Stomach (tissue), 9 donors: Measurements from ENCODE around the gene QRICH1. TPM values are rescaled to one million over a fixed set of nuclear protein-coding genes. Genes with fewer than 3 reads are reported as not detected.

Experiments used
- DNase-seq, 2 donors: peaks; one replicate each; pipeline versions ENCODE4 v3.0.0 to v3.0.0-alpha.2; 2013 to 2019
- H3K27ac ChIP-seq, 5 donors: fragments of 200-600 bp in 4 of 5; sonication (generic) in 4 of 5; one replicate each; pipeline ENCODE4 v1.5.1; 2013 to 2019; ENCODE audit warnings: mild to moderate bottlenecking in 1 of 5, moderate library complexity in 1 of 5
- H3K27me3 ChIP-seq, 3 donors: fragments of 200-600 bp; sonication (generic); one replicate each; pipeline ENCODE4 v1.5.1; 2017 to 2019; ENCODE audit warnings: mixed run types in 1 of 3
- H3K36me3 ChIP-seq, 4 donors: fragments of 200-600 bp; sonication (generic); 1 replicate in 3 of 4; 2 replicates in 1 of 4; pipeline ENCODE4 v1.5.1; 2016 to 2019
- H3K4me1 ChIP-seq, 4 donors: fragments of 200-600 bp; sonication (generic); one replicate each; pipeline ENCODE4 v1.5.1; 2016 to 2019
- H3K4me3 ChIP-seq, 4 donors: fragments of 200-600 bp; sonication (generic) in 3 of 4; one replicate each; pipeline ENCODE4 v1.5.1; 2016 to 2019; ENCODE audit warnings: mild to moderate bottlenecking in 1 of 4
- H3K9me3 ChIP-seq, 4 donors: fragments of 200-600 bp; sonication (generic); one replicate each; pipeline ENCODE4 v1.5.1; 2016 to 2019
- EP300 ChIP-seq: sonication (generic); formaldehyde crosslinking; IDR thresholded peaks from one replicate; pipeline ENCODE4 v1.6.1; 2017; ENCODE audit warnings: antibody characterized with exemption
- POLR2A ChIP-seq, 4 donors: fragments of 450-650 bp; IDR thresholded peaks; one replicate each; pipeline ENCODE4 v1.6.1; 2016; ENCODE audit warnings: antibody characterized with exemption in 4 of 4, control low read depth in 2 of 4, mild to moderate bottlenecking in 1 of 4, moderate library complexity in 1 of 4
- POLR2AphosphoS5 ChIP-seq, 3 donors: sonication (generic); formaldehyde crosslinking; IDR thresholded peaks; one replicate each; pipeline ENCODE4 v1.6.1; 2016; ENCODE audit warnings: antibody characterized with exemption in 3 of 3
- WGBS, 5 donors: extraction: QIAGEN DNeasy Blood & Tissue Kit in 3 of 5; methylation state at CpG; one replicate each; pipeline versions ENCODE4 v1.1.5 to v1.1.7; 2013 to 2018; 5-methylcytosine and 5-hydroxymethylcytosine counted together
- intact Hi-C: fragments of 100-400 bp; cut with DNase I; formaldehyde crosslinking; loops from one replicate; pipeline ENCODE4 v1.15.1; 2023; ENCODE audit warnings: low total_unique reads
- polyA plus RNA-seq, 3 donors: library from polyadenylated mRNA; stranded (reverse); fragments of 200-250 nt; gene quantifications; one replicate each; pipeline ENCODE4 v1.2.3, GENCODE V29; 2013
- total RNA-seq, 5 donors: library from RNA; depleted of rRNA; stranded (reverse); fragments of >200 nt; gene quantifications; one replicate each; pipeline versions ENCODE4 v1.1.0 to v1.2.3, GENCODE V29; 2014 to 2016
- TF ChIP-seq, protein P1 (sequence below), 7 experiments: fragments of 450-650 bp in 4 of 7; fragments of 200-600 bp in 3 of 7; sonication (generic) in 3 of 7; IDR thresholded peaks; one replicate each; pipeline ENCODE4 v1.5.1; 2016 to 2019; ENCODE audit warnings: antibody characterized with exemption in 7 of 7, control low read depth in 2 of 7, mild to moderate bottlenecking in 1 of 7
- donor health status: healthy with polysubstance abuse.
- donor health status: Bipolar disorder and iron deficiency.
- donor health status: healthy.

The QRICH1 gene
- total and polyA plus RNA-seq, 8 donors = 16.1 to 105 (median 38.8) TPM

DNA sequence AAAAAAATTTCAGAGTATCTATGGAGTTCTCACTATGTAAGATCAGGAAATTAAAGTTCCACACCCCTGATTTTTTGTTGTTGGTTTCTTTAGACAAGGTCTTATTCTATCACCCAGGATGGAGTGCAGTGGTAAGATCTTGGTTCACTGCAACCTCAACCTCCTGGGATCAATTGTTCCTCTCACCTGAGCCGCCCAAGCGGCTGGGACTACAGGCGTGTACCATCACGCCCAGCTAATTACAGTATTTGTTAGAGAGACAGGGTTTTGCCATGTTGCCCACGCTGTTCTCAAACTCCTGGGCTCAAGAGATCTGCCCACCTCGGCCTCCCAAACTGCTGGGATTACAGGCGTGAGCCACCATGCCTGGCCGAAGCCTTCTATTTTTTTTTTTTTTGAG lies 12.4 kb downstream of the QRICH1 start:
- H3K4me3 ChIP-seq = no peak overlapping the region
- no peak for DNase-seq
- H3K36me3 ChIP-seq = peaks cover 19 to 51% (median 40%) of the 10 kb centered on the region in 4 donors
- TF ChIP-seq EP300 (no peak), POLR2AphosphoS5 (IDR thresholded peaks at IDR 0.05) (no peak), POLR2A (IDR thresholded peaks at IDR 0.05) (no peak)
- TF ChIP-seq, protein P1, sequence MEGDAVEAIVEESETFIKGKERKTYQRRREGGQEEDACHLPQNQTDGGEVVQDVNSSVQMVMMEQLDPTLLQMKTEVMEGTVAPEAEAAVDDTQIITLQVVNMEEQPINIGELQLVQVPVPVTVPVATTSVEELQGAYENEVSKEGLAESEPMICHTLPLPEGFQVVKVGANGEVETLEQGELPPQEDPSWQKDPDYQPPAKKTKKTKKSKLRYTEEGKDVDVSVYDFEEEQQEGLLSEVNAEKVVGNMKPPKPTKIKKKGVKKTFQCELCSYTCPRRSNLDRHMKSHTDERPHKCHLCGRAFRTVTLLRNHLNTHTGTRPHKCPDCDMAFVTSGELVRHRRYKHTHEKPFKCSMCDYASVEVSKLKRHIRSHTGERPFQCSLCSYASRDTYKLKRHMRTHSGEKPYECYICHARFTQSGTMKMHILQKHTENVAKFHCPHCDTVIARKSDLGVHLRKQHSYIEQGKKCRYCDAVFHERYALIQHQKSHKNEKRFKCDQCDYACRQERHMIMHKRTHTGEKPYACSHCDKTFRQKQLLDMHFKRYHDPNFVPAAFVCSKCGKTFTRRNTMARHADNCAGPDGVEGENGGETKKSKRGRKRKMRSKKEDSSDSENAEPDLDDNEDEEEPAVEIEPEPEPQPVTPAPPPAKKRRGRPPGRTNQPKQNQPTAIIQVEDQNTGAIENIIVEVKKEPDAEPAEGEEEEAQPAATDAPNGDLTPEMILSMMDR (IDR thresholded peaks at IDR 0.05) = no peak
- no peaks in the 10 kb centered on the region for H3K9me3 ChIP-seq
- no peak overlapping the region for H3K27ac ChIP-seq
- intact Hi-C loops = no loop called here
- H3K4me1 ChIP-seq = peaks cover 0 to 33% (median 4%) of the 10 kb centered on the region in 4 donors
- no peaks in the 10 kb centered on the region for H3K27me3 ChIP-seq
- WGBS, 5 donors = 91 to 97% (median 95%) methylated on average over 8 of the region's 8 CpGs

DNA sequence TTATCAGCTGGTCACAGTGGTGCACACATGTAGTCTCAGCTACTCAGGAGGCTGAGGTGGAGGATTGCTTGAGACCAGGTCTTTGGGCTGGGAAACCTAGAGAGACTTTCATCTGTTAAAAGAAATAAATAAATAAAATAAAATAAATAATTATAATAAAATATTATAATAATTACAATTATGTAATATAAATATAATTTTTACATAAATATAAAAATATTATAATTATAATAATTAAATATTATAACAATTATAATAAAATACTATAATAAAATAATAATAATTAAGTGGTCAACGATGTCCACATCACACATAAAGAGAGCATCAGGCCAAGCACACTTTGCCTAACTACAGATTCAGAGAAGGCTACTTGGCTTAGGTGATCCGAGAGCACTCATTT lies 14.6 kb downstream of the QRICH1 start:
- intact Hi-C loops = no loop called here
- DNase-seq = no peak
- Histone ChIP-seq H3K4me1 (peaks cover 0 to 24% (median 4%) of the 10 kb centered on the region in 4 donors), H3K4me3 (no peak overlapping the region), H3K27ac (no peak overlapping the region), H3K36me3 (peaks cover 40 to 62% (median 53%) of the 10 kb centered on the region in 4 donors), H3K27me3 (no peaks in the 10 kb centered on the region), H3K9me3 (no peaks in the 10 kb centered on the region)
- WGBS, 5 donors = 91 to 100% (median 94%) methylated on average over 2 of the region's 2 CpGs
- no peak for TF ChIP-seq POLR2AphosphoS5 (IDR thresholded peaks at IDR 0.05)
- TF ChIP-seq, protein P1 (IDR thresholded peaks at IDR 0.05) = no peak
- TF ChIP-seq POLR2A (IDR thresholded peaks at IDR 0.05) = no peak
- no peak for TF ChIP-seq EP300

DNA sequence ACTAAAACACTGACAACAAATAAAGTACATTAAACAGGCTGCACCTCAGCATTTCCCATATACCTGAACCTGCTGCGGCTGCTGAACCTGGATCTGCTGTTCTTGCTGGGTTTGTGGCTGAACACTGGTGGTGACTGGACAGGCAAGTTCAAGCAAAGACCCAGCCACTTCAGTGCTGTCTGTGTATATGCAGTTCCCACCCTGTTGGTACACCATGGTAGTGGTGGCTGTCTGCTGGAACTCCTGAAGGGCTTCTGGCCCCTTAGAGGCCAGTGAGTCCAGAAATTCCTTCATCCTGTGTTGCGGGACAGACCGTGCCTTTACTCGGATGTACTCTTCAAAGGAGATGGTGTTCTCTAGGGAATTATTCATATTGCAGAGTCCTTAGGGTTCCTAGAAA lies 17.2 kb downstream of the QRICH1 start:
- no peak for DNase-seq
- intact Hi-C loops = no loop called here
- 86 to 97% (median 92%) methylated on average over 4 of the region's 4 CpGs for WGBS, 5 donors
- H3K36me3 ChIP-seq = peaks cover 65 to 80% (median 76%) of the 10 kb centered on the region in 4 donors
- TF ChIP-seq, protein P1 (IDR thresholded peaks at IDR 0.05) = no peak
- TF ChIP-seq POLR2AphosphoS5 (IDR thresholded peaks at IDR 0.05) (no peak), EP300 (no peak), POLR2A (IDR thresholded peaks at IDR 0.05) (no peak)
- H3K4me1 ChIP-seq = peaks cover 0 to 15% (median 4%) of the 10 kb centered on the region in 4 donors
- H3K27ac ChIP-seq = no peak overlapping the region
- no peak overlapping the region for H3K4me3 ChIP-seq
- no peaks in the 10 kb centered on the region for H3K9me3 ChIP-seq
- H3K27me3 ChIP-seq = no peaks in the 10 kb centered on the region

DNA sequence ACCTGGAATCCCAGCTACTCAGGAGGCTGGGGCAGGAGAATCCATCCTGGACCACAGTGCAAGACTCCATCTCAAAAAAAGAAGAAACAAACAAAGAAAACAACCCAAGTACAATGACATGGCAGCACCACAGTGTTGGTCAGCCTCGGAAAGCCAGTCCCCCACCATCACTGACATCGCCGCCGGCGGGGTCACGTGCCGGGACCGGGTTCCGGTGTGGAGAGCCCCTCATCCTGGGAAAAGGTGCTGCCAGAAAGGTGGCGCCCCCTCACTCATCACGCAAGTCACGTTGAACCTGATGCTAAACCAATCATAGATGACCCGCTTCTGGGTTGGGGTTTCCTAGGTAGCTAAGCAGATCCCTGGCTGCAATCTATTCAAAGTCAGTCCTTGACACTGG lies 17.8 kb downstream of the QRICH1 start:
- TF ChIP-seq POLR2AphosphoS5 (IDR thresholded peaks at IDR 0.05) (no peak), POLR2A (IDR thresholded peaks at IDR 0.05) (no peak), EP300 (no peak)
- TF ChIP-seq, protein P1 (IDR thresholded peaks at IDR 0.05) = no peak
- no peaks in the 10 kb centered on the region for H3K9me3 ChIP-seq
- no peak overlapping the region for H3K4me3 ChIP-seq
- DNase-seq = no peak
- H3K27me3 ChIP-seq = no peaks in the 10 kb centered on the region
- peaks cover 71 to 85% (median 81%) of the 10 kb centered on the region in 4 donors for H3K36me3 ChIP-seq
- WGBS, 5 donors = 94 to 96% (median 95%) methylated on average over 13 of the region's 13 CpGs
- peaks cover 0 to 15% (median 4%) of the 10 kb centered on the region in 4 donors for H3K4me1 ChIP-seq
- intact Hi-C loops = no loop called here
- no peak overlapping the region for H3K27ac ChIP-seq
